Activated CD8-positive, alpha-beta memory T cell treated with anti-CD3 and anti-CD28 coated beads, Interleukin-2, amount 50 U/mL, for 1 hour (primary cell): ENCODE results near the gene NPAS1.
"Not testable (repeated sequence)": the region's sequence is repeated elsewhere in the genome, so short reads cannot be mapped to it uniquely, and the experiment has no call there.

Source experiments
- DNase-seq: peaks from one replicate; pipeline ENCODE4 v3.0.0-alpha.2; 2020; ENCODE audit errors: extremely low read depth

The NPAS1 gene

DNA sequence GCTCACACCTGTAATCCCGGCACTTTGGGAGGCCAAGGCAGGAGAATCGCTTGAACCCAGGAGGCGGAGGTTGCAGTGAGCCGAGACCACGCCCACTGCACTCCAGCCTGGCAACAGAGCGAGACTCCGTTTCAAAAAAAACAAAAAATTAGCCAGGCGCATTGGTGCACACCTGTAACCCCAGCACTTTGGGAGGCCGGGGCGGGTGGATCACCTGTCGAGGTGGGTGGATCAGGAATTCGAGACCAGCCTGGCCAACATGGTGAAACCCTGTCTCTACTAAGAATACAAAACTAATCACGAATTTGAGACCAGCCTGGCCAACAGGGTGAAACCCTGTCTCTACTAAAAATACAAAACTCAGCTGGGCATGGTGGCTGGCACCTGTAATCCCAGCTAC, 58.7 kb downstream of the NPAS1 start:
- DNase-seq, result not testable (repeated sequence)

DNA sequence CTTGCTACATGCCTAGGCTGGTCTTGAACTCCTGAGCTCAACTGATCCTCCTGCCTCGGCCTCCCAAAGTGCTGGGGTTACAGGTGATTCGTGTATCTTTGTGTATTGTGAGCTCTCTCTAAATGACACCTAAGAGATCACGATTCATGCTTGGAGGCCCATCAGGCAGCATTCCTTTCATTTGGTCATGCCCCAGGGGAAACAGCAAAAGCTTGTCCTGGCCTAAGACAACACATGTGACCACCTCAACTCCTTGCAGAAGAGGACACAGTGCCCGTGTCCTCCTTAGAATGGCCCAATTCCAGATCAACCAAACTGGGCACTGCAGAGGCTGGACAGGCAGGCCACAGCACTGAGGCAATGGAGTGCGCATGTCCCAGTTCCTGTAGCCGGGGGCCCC, 61.5 kb downstream of the NPAS1 start:
- DNase-seq, result no peak

DNA sequence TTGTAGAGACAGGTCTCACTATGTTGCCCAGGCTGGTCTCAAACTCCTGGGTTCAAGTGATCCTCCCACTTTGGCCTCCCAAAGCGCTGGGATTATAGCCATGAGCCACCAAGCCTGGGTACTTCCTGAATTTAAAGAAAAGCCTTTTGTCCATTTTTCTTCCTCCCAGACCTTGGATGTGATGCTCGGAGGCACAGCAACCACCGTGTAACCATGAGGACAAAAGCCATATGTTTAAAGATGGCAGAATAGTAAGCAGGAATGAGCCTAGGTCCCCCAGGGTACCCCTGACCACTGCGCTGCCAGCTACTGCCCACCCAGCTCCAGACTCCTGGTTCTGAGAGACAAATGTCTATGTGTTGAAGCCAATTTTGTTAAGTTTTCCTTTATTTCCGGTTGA, 62.9 kb downstream of the NPAS1 start:
- DNase-seq, result no peak

DNA sequence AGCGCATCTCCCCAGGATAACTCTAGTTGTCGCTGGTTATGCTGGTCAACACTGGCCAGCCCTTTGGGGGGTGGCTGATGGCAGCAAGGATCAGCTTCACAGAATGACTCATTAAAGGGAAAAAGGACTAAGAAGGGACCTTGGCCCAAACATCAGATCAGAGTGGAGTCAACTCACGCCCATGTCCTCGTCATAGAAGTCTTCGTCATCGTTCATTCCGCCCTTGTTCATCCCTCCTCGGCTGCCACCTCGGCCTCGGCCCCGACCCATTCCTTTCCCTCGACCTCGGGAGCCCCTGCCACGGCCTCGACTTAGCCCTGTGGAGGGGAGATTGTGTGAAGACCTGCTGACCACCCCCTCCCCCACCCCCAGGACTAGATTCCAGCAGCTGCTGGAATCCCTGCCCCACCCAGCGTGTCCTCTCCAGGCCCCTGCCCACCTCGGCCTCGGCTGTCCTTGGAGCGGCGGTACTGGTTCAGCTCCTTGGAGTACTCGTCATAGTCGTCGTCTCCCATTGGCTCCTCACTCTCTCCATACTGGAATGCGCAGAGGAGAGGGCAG, 65.3 kb downstream of the NPAS1 start:
- no peak for DNase-seq

DNA sequence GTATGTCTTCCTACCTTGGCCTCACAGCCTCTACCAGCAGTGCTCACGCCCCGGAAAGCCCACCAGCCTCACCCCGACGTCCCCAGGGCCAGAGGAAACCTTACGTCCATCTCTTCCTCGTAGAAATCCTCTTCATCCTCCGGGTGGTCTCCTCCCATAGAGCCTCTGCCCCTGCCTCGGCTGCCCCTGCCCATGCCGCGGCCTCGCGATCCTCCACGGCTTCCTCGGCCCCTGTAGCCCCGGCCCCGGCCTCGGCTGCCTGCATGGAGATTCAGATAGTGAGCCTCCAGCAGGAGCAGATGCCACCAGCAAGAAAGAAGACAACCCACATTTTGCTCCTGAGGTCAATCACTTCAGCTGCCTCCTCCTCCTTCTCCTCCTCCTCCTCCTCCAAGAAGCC, 66.6 kb downstream of the NPAS1 start:
- DNase-seq, result no peak

DNA sequence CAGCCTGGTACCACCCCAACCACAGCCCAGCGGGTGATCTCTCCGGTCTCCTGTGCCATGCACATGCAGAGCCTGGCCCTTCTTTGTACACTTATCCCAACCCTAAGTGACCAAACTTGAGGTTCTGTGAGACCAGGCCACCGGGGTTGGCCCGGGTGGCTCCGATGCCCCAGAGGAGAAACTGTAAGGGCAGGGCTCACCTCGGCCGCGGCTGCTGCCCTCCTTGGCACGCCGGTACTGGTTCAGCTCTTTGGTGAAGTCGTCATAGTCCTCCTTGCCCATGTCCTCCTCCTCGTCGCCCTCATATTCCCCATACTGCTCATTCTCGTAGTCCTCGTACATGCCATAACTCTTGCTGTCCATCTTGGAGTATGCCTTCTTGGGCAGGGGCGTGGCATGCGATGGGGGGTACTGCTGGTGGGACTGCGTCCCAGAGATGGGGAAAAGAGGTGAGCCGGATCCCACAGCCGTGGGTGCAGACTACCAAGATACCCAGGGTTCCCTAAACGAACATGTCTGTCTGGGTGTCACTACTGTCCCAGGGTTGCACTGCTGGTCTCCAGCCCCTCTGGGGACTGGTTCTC, 70.2 kb downstream of the NPAS1 start:
- no peak for DNase-seq

DNA sequence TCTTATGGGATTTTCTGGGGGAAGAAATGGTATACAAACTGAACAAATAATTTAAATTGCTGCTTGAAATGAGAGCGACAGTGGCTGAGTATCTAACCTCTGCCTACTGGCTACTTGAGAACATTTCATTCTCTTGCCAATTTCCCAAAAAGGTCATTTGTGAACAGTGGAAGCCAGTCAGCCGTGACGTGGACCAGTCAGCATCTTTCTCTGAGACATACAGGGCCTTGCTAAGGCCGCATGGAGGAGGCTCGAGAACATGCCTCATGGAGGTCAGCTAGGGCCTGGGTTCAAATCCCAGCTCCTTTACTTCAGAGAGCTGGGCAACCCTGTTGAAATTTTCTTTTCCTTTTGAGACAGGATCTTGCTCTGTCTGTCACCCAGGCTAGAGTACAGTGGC, 73.6 kb downstream of the NPAS1 start:
- DNase-seq, result no peak

DNA sequence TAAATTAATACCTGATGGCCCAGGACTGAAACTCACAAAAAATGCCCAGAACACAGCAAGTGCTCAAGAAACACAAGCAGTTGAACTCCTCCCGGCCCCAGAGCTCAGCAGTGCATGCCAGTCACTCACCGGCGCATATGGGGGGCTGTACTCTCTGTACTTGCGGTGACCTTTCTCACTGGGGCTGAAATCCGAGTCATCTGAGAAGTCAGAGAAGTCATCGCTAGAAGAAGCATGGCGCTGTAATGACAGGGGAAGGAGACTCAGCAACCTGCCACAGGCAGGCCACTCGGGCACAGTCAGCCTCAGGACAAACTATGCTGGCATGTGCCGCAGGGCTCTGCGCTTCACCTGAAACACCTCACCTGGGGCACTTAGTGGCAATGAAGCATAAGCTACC, 74.2 kb downstream of the NPAS1 start:
- no peak for DNase-seq

DNA sequence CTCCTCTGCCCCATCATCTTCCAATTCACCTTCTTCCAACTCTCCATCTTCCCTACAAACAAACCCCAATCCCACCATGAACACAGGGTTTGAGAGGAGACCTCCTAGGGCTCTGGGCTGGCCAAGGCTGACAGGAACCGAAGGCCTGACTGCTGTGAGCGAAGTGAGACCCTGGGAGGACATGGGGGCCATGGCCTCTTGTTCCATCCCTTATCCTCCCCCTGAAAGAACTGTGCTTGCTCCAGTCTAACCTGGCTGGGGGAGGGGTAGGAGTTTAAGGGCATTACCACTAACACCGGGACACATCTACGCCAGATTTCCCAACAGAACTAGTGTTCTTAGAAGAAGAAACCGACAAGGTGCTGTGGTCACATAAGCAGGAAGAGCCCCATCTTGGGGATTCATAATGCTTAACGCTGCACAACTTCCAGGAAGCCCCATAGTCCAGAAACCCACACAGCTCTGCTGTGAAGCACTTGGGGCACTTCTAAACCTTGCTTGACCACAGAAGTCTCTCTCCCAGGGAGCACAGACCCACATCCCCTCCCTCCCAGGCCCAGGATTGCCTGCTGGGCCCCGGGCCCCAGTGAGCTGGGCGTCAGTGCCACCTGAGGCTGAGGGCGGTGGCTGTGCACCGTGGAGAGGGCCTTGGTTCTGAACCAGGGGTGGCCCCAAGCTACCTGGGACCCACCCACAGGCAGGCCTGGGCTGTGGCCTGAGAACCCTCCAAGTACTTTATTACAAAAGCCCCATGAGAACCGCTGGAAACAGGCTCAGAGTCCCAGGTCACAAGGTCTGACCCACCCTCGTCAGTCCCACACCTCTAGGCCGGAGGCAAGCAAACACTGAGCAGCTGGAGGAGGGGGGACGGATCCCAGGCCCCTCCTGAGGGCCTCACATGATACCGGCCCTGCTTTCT, 75.2 kb downstream of the NPAS1 start:
- DNase-seq, result no peak
